ENCODE data around the gene COMMD7. TPM values are rescaled to one million over a fixed set of nuclear protein-coding genes. Genes with fewer than 3 reads are reported as not detected.
A peak's percentile ranks its signal among the peaks of the same experiment; 100 is the strongest.
"Not testable (repeated sequence)": the region's sequence is repeated elsewhere in the genome, so short reads cannot be mapped to it uniquely, and the experiment has no call there.

The COMMD7 gene
- total RNA-seq, 1 donor = 49.3 TPM

DNA sequence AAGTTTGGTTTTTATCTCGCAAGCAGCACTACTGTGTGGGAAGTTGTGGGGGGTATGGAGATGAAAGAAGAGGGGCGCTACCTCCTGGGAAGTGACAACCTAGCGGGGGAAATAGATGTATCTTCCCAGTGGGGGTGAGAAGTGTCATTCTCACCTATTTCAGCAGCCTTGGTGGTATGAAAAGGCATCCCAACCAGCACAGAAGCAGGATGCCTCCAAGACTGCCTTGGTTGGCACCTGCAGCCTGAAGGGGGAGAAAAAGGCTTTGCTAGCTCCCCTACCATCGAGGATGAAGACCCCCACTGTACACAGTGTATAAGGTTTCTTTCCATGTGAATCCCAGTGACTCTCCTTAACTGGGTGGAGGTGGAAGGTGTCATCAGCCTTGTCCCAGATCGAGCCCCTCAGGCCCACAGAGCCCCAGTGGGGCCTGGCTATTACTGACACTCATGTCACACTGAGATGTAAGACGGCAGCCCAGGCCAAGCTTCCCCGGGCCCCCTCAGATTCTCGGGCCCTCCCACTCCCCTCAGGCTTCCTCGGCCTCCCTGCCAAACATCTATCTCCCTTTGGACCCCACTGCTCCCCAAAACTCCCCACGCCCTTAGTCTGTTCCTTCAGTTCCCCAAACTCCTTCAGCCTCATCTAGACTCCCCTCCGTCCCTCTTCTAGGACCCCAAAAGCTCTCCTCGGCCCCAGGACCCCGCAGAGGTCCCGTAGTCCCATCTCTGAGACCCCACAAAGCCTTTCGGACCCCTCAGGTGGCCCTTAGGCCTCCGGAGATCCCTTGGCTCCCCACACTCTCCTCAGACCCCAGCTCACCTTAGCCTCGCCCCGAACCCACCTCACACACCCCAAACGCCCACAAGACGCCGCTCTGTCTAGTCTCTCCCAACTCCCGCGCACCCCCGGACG is 688 bp downstream of the COMMD7 start:
- DNase-seq (ENCODE audit: low read depth) = no peak
- peak overlapping the region; percentile 80 for H3K4me3 ChIP-seq (ENCODE audit: low read depth, low read length)
- TF ChIP-seq, protein P1, sequence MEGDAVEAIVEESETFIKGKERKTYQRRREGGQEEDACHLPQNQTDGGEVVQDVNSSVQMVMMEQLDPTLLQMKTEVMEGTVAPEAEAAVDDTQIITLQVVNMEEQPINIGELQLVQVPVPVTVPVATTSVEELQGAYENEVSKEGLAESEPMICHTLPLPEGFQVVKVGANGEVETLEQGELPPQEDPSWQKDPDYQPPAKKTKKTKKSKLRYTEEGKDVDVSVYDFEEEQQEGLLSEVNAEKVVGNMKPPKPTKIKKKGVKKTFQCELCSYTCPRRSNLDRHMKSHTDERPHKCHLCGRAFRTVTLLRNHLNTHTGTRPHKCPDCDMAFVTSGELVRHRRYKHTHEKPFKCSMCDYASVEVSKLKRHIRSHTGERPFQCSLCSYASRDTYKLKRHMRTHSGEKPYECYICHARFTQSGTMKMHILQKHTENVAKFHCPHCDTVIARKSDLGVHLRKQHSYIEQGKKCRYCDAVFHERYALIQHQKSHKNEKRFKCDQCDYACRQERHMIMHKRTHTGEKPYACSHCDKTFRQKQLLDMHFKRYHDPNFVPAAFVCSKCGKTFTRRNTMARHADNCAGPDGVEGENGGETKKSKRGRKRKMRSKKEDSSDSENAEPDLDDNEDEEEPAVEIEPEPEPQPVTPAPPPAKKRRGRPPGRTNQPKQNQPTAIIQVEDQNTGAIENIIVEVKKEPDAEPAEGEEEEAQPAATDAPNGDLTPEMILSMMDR (IDR thresholded peaks at IDR 0.05; ENCODE audit: insufficient read depth, low read length) = no peak

DNA sequence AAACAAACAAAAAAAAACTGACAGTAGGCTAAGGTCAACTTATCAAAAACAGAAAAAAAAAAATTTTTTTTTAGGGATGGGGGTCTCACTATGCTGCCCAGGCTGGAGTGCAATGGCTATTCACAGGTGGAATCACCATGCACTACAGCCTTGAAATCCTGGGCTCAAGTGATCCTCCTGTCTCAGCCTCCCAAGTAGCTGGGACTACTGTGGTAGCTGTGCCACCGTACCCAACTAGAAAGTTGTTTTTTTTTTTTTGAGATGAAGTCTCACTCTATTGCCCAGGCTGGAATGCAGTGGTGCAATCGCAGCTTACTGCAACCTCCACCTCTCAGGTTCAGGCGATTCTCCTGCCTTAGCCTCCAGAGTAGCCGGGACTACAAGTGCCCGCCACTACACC is 2.1 kb downstream of the COMMD7 start:
- no peak for DNase-seq (ENCODE audit: low read depth)
- TF ChIP-seq, protein P1 (IDR thresholded peaks at IDR 0.05; ENCODE audit: insufficient read depth, low read length) = no peak
- no peak overlapping the region for H3K4me3 ChIP-seq (ENCODE audit: low read depth, low read length)

DNA sequence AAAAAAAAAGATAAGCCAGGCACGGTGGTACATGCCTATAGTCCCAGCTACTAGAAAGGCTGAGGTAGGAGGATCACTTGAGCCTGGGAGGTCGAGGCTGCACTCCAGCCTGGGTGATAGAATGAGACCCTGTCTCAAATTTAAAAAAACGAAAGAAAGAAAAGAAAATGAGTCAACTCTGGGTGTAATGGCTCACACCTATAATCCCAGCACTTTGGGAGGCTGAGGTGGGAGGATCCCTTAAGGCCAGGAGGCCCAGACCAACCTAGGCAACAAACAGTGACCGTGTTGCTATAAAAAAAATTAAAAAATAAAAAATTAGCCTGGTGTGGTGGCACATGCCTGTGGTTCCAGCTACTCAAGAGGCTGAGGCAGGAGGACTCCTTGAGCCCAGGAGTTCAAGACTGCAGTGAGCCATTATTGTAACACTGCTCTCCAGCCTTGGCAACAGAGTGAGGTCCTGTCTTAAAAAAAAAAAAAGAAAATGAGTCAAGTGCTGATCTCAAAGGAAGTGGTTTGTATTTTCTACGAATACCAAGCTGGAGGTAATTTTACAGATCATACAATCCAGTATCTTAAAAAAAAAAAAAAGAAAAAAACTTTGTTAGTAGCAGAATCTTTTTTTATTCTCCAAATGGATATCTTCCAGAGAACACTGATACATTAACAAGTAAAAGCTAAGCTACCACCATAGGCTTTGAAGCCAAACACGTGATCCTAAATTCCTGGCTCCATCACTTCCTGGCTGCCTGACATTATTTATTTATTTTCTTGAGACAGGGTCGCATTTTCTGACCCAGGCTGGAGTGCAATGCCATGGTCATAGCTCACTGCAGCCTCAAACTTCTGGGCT is 5.7 kb downstream of the COMMD7 start:
- DNase-seq (ENCODE audit: low read depth) = peak; percentile 87
- TF ChIP-seq, protein P1 (IDR thresholded peaks at IDR 0.05; ENCODE audit: insufficient read depth, low read length) = no peak
- no peak overlapping the region for H3K4me3 ChIP-seq (ENCODE audit: low read depth, low read length)

DNA sequence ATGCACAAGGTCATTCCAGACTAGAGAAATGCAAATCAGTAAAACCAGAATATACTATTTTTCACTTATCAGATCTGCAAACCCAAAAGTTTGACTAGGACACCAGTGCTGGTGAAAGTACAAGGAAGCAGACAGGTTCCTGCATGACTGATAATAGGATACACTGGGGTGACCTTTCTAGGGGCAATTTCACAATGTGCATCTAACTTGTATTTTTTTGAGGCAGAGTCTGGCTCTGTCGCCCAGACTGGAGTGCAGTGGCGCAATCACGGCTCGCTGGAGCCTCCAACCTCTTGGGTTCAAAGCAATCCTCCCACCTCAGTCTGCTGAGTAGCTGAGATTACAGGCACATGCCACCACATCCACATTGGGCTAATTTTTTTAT is 11.4 kb downstream of the COMMD7 start:
- no peak for DNase-seq (ENCODE audit: low read depth)
- H3K4me3 ChIP-seq (ENCODE audit: low read depth, low read length) = no peak overlapping the region
- TF ChIP-seq, protein P1 (IDR thresholded peaks at IDR 0.05; ENCODE audit: insufficient read depth, low read length) = no peak

DNA sequence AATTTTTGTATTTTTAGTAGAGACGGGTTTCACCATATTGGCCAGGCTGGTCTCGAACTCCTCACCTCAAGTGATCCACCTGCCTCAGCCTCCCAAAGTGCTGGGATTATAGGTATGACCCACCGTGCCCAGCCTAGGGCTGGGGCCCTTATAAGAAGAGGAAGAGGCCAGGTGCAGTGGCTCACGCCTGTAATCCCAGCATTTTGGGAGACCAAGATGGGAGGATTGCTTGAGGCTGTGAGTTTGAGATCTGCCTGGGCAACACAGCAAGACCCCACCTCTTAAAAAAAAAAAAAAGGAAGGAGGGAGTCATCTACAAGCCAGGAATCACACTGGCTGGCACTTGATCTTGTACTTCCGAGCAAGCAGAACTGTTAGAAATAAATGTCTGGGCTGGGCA is 13.9 kb downstream of the COMMD7 start:
- H3K4me3 ChIP-seq (ENCODE audit: low read depth, low read length); DNase-seq (ENCODE audit: low read depth): not testable (repeated sequence)

DNA sequence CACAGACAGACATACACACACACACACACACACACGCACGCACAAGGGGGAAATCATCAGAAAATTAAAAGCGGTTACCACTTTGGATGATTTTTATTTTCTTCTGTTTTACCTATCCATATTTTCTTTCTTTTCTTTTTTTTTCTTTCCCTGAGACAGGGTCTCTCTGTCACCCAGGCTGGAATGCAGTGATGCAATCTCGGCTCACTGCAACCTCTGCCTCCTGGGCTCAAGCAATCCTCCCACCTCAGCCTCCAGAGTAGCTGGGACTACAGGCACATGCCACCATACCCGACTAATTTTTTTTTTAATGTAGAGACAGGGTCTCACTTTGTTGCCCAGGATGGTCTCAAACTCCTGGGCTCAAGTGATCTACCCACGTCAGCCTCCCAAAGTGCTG is 14.8 kb downstream of the COMMD7 start:
- H3K4me3 ChIP-seq (ENCODE audit: low read depth, low read length); DNase-seq (ENCODE audit: low read depth): not testable (repeated sequence)

DNA sequence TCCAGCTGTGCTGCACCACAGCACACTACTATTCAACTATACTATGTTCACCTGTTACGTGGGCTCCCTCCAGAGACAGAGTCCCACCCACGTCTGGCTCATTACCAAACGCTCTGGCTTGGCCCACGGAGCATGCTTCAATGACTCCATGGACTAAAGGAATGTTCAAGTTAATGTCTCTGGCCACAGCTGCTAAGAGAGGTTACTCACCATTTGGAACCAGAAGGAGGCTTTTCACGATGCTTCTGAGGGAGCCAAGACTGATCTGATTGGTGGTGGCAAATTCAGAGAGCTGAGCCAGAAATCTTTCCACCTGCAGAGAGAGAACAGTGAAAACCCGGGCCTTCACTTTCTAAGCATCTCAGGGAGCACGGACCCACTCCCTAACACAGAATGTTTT is 15.6 kb downstream of the COMMD7 start:
- no peak overlapping the region for H3K4me3 ChIP-seq (ENCODE audit: low read depth, low read length)
- DNase-seq (ENCODE audit: low read depth) = peak; percentile 91
- TF ChIP-seq, protein P1 (IDR thresholded peaks at IDR 0.05; ENCODE audit: insufficient read depth, low read length) = no peak
